ENCODE results near the gene KRT82. TPM values are rescaled to one million over a fixed set of nuclear protein-coding genes. Genes with fewer than 3 reads are reported as not detected.
A peak's percentile ranks its signal among the peaks of the same experiment; 100 is the strongest.

The KRT82 gene
- total RNA-seq, 2 donors from 2014 or later = not detected

- no peak for DNase-seq
- TF ChIP-seq, protein P1, sequence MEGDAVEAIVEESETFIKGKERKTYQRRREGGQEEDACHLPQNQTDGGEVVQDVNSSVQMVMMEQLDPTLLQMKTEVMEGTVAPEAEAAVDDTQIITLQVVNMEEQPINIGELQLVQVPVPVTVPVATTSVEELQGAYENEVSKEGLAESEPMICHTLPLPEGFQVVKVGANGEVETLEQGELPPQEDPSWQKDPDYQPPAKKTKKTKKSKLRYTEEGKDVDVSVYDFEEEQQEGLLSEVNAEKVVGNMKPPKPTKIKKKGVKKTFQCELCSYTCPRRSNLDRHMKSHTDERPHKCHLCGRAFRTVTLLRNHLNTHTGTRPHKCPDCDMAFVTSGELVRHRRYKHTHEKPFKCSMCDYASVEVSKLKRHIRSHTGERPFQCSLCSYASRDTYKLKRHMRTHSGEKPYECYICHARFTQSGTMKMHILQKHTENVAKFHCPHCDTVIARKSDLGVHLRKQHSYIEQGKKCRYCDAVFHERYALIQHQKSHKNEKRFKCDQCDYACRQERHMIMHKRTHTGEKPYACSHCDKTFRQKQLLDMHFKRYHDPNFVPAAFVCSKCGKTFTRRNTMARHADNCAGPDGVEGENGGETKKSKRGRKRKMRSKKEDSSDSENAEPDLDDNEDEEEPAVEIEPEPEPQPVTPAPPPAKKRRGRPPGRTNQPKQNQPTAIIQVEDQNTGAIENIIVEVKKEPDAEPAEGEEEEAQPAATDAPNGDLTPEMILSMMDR (conservative IDR thresholded peaks at IDR 0.05) = no peak
- H3K4me1 ChIP-seq (ENCODE audit: control insufficient read depth, insufficient read depth, low read length) = no peaks in the 10 kb centered on the region
- Mint-ChIP-seq H3K36me3 (ENCODE audit: low read depth) (no peaks in the 10 kb centered on the region), H3K27ac (no peak overlapping the region), H3K27me3 (ENCODE audit: insufficient read depth) (peaks cover 5% of the 10 kb centered on the region), H3K4me1 (peaks cover 4% of the 10 kb centered on the region), H3K9me3 (no peaks in the 10 kb centered on the region), H3K4me3 (no peak overlapping the region)
- 90% methylated on average over 3 of the region's 3 CpGs for WGBS, 2 experiments (ENCODE audit: insufficient coverage in 1 of 2, insufficient read length in 1 of 2)
- no peaks in the 10 kb centered on the region for H3K36me3 ChIP-seq (ENCODE audit: control insufficient read depth, insufficient read depth, low read length)
- H3K9me3 ChIP-seq (ENCODE audit: control insufficient read depth, low read length) = no peaks in the 10 kb centered on the region
- H3K27ac ChIP-seq (ENCODE audit: low read depth, low read length) = no peak overlapping the region
- H3K4me3 ChIP-seq (ENCODE audit: low read length) = no peak overlapping the region
- H3K9ac ChIP-seq (ENCODE audit: extremely low read depth, low read length, poor library complexity, severe bottlenecking) = no peak overlapping the region
- no peaks in the 10 kb centered on the region for H3K27me3 ChIP-seq (ENCODE audit: control insufficient read depth, insufficient read depth, low read length, poor library complexity, severe bottlenecking)
Observed at GRCh38 chr12:52443966-52444365, 37.8 kb upstream of the KRT82 start.

DNA sequence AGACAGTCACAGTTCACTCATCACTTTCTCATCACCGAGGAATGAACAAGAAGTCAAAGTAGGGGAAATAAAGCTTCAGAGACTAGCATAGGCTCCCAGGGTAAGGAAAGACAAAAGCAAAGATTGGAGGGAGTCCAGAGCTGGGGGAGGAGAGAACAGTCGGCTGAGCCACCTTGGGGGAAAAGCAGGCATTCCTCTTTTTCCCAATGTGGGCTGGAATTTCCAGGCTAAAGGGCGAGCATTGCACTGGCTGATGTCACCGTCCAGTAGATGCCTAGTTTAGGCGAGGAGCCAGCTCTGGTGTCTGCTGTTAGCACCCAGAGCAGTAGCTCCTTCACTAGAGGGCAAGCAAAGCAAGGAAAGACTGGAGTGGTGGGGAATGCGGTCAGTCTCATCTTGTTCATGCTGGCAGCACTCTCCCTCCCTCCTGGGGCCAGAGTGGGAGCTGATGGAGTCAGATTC, 36.5 kb upstream of the KRT82 start:
- Histone ChIP-seq H3K27ac (ENCODE audit: low read depth, low read length) (no peak overlapping the region), H3K36me3 (ENCODE audit: control insufficient read depth, insufficient read depth, low read length) (no peaks in the 10 kb centered on the region), H3K27me3 (ENCODE audit: control insufficient read depth, insufficient read depth, low read length, poor library complexity, severe bottlenecking) (no peaks in the 10 kb centered on the region), H3K4me1 (ENCODE audit: control insufficient read depth, insufficient read depth, low read length) (no peaks in the 10 kb centered on the region), H3K9ac (ENCODE audit: extremely low read depth, low read length, poor library complexity, severe bottlenecking) (no peak overlapping the region), H3K9me3 (ENCODE audit: control insufficient read depth, low read length) (no peaks in the 10 kb centered on the region), H3K4me3 (ENCODE audit: low read length) (no peak overlapping the region)
- H3K9me3 Mint-ChIP-seq = no peaks in the 10 kb centered on the region
- no peaks in the 10 kb centered on the region for H3K36me3 Mint-ChIP-seq (ENCODE audit: low read depth)
- H3K4me1 Mint-ChIP-seq = peaks cover 4% of the 10 kb centered on the region
- no peak overlapping the region for H3K27ac Mint-ChIP-seq
- 32 to 56% methylated on average over 5 to 6 of the region's 6 CpGs for WGBS, 2 experiments (ENCODE audit: insufficient coverage in 1 of 2, insufficient read length in 1 of 2)
- TF ChIP-seq, protein P1 (conservative IDR thresholded peaks at IDR 0.05) = peak; percentile 49
- H3K4me3 Mint-ChIP-seq = no peak overlapping the region
- H3K27me3 Mint-ChIP-seq (ENCODE audit: insufficient read depth) = peaks cover 5% of the 10 kb centered on the region
- DNase-seq = peak; percentile 90

GRCh38 chr12:52441320-52441911, 35.3 kb upstream of the KRT82 start:
- Mint-ChIP-seq H3K4me3 (no peak overlapping the region), H3K36me3 (ENCODE audit: low read depth) (no peaks in the 10 kb centered on the region), H3K27ac (no peak overlapping the region), H3K27me3 (ENCODE audit: insufficient read depth) (peaks cover 4% of the 10 kb centered on the region), H3K9me3 (no peaks in the 10 kb centered on the region), H3K4me1 (peaks cover 4% of the 10 kb centered on the region)
- peak; percentile 47 for DNase-seq
- no peaks in the 10 kb centered on the region for H3K27me3 ChIP-seq (ENCODE audit: control insufficient read depth, insufficient read depth, low read length, poor library complexity, severe bottlenecking)
- 82 to 83% methylated on average over 4 to 9 of the region's 9 CpGs for WGBS, 2 experiments (ENCODE audit: insufficient coverage in 1 of 2, insufficient read length in 1 of 2)
- H3K4me1 ChIP-seq (ENCODE audit: control insufficient read depth, insufficient read depth, low read length) = no peaks in the 10 kb centered on the region
- H3K9ac ChIP-seq (ENCODE audit: extremely low read depth, low read length, poor library complexity, severe bottlenecking) = no peak overlapping the region
- no peaks in the 10 kb centered on the region for H3K36me3 ChIP-seq (ENCODE audit: control insufficient read depth, insufficient read depth, low read length)
- TF ChIP-seq, protein P1 (conservative IDR thresholded peaks at IDR 0.05) = no peak
- H3K9me3 ChIP-seq (ENCODE audit: control insufficient read depth, low read length) = no peaks in the 10 kb centered on the region
- peak overlapping the region; percentile 69 for H3K27ac ChIP-seq (ENCODE audit: low read depth, low read length)
- H3K4me3 ChIP-seq (ENCODE audit: low read length) = no peak overlapping the region

All from endodermal cell (in vitro differentiated cells).